Left lung (tissue), 14 donors: Measurements from ENCODE around the gene KAT8. TPM values are rescaled to one million over a fixed set of nuclear protein-coding genes. Genes with fewer than 3 reads are reported as not detected.

Experiments used
- ATAC-seq: fragments of 200-7000 bp; cut with Tn5 transposase; one replicate; pipeline ENCODE4 v1.9.1; 2020; ENCODE audit warnings: moderate library complexity
- DNase-seq, 4 donors: peaks; one replicate each; pipeline ENCODE4 v3.0.0-alpha.2; 2013 to 2020
- H3K27ac ChIP-seq, 2 donors: fragments of 200-600 bp; sonication (generic) in 1 of 2; one replicate each; pipeline versions ENCODE4 v1.5.0 to v1.8.0; 2020 to 2021
- H3K27me3 ChIP-seq, 2 donors: fragments of 200-600 bp; sonication (generic) in 1 of 2; one replicate each; pipeline versions ENCODE4 v1.5.0 to v1.8.0; 2020 to 2021
- H3K36me3 ChIP-seq, 2 donors: fragments of 200-600 bp; sonication (generic) in 1 of 2; one replicate each; pipeline versions ENCODE4 v1.5.0 to v1.8.0; 2020 to 2021
- H3K4me1 ChIP-seq, 2 donors: fragments of 200-600 bp; one replicate each; pipeline ENCODE4 v1.8.0; 2021
- H3K4me3 ChIP-seq, 2 donors: fragments of 200-600 bp; sonication (generic) in 1 of 2; one replicate each; pipeline versions ENCODE4 v1.5.0 to v1.8.0; 2020 to 2021; ENCODE audit warnings: mild to moderate bottlenecking in 1 of 2
- H3K9me3 ChIP-seq, 2 donors: fragments of 200-600 bp; sonication (generic) in 1 of 2; one replicate each; pipeline versions ENCODE4 v1.5.0 to v1.8.0; 2020 to 2021
- CTCF ChIP-seq, 2 donors: fragments of 200-600 bp; sonication (generic) in 1 of 2; IDR thresholded peaks; one replicate each; pipeline versions ENCODE4 v1.5.0 to v1.8.0; 2021; ENCODE audit warnings: antibody characterized with exemption in 2 of 2
- intact Hi-C, 2 donors: fragments of 100-400 bp; cut with DNase I; formaldehyde crosslinking; loops; one replicate each; pipeline versions ENCODE4 v1.11.2 to v1.14.2; 2022
- long read RNA-seq, 12 donors: library from polyadenylated mRNA in 2 of 12; unstranded in 2 of 12; transcript quantifications; one replicate each; pipeline ENCODE4 v2.0.0 and lab custom pipeline, GENCODE V29; 2019 to 2026
- polyA plus RNA-seq, 6 donors: library from polyadenylated mRNA; unstranded; fragments of 120-200 nt; gene quantifications; one replicate each; pipeline ENCODE4 v1.2.1, GENCODE V29; 2013; ENCODE audit not compliant: insufficient read length in 6 of 6
- total RNA-seq, 2 donors: library from RNA; stranded (reverse); fragmentation: NEBNext Ultra II Directional; extraction: Animal tissue kit (Norgen Biotek cat#: 25700); gene quantifications; one replicate each; pipeline ENCODE4 v1.2.1, GENCODE V29; 2021
- donor health status: DM: no; HTN: yes; CAD: no.
- donor health status: DM: no; HTN: no; CAD: no.

KAT8 gene
- total RNA-seq (10 to 100 TPM; 49.8 to 55.0 TPM), polyA plus RNA-seq (10 to 100 TPM; 59.6 to 74.6 (median 63.9) TPM)
- long read RNA-seq, donor 1, transcript KAT8-201 (11 exons, 1,525 nt) = major isoform, 16 of 31 reads
- long read RNA-seq, donor 1, transcript KAT8-205 (3 exons, 1,051 nt) = minor isoform, 8 of 31 reads
- long read RNA-seq, donor 1, partial matches to known transcripts = 0 of 31 reads
- long read RNA-seq, donor 1, other reads (novel, unspliced or antisense) = 0 of 31 reads
- long read RNA-seq, donor 2, transcript KAT8-201 (11 exons, 1,525 nt) = major isoform, 21 of 35 reads
- long read RNA-seq, donor 2, transcript KAT8-205 (3 exons, 1,051 nt) = minor isoform, 6 of 35 reads
- long read RNA-seq, donor 2, partial matches to known transcripts = 5 of 35 reads
- long read RNA-seq, donor 2, other reads (novel, unspliced or antisense) = 0 of 35 reads
- long read RNA-seq, donor 3, transcript KAT8-201 (11 exons, 1,525 nt) = major isoform, 12 of 18 reads
- long read RNA-seq, donor 3, partial matches to known transcripts = 0 of 18 reads
- long read RNA-seq, donor 3, other reads (novel, unspliced or antisense) = 0 of 18 reads
- long read RNA-seq, donor 4, transcript KAT8-201 (11 exons, 1,525 nt) = major isoform, 11 of 16 reads
- long read RNA-seq, donor 4, partial matches to known transcripts = 1 of 16 reads
- long read RNA-seq, donor 4, other reads (novel, unspliced or antisense) = 2 of 16 reads
- long read RNA-seq, donor 5, transcript KAT8-201 (11 exons, 1,525 nt) = major isoform, 12 of 295 reads
- long read RNA-seq, donor 5, partial matches to known transcripts = 225 of 295 reads
- long read RNA-seq, donor 5, other reads (novel, unspliced or antisense) = 52 of 295 reads
- long read RNA-seq, donor 6, transcript KAT8-201 (11 exons, 1,525 nt) = major isoform, 12 of 17 reads
- long read RNA-seq, donor 6, transcript KAT8-205 (3 exons, 1,051 nt) = minor isoform, 5 of 17 reads
- long read RNA-seq, donor 6, partial matches to known transcripts = 0 of 17 reads
- long read RNA-seq, donor 6, other reads (novel, unspliced or antisense) = 0 of 17 reads
- long read RNA-seq, donor 7, partial matches to known transcripts = 0 of 7 reads
- long read RNA-seq, donor 7, other reads (novel, unspliced or antisense) = 0 of 7 reads
- long read RNA-seq, donor 8, transcript KAT8-205 (3 exons, 1,051 nt) = minor isoform, 5 of 179 reads
- long read RNA-seq, donor 8, transcript KAT8-201 (11 exons, 1,525 nt) = major isoform, 6 of 179 reads
- long read RNA-seq, donor 8, partial matches to known transcripts = 101 of 179 reads
- long read RNA-seq, donor 8, other reads (novel, unspliced or antisense) = 66 of 179 reads
- long read RNA-seq, donor 9 = 0 reads
- long read RNA-seq, donor 10, transcript KAT8-201 (11 exons, 1,525 nt) = major isoform, 6 of 10 reads
- long read RNA-seq, donor 10, partial matches to known transcripts = 2 of 10 reads
- long read RNA-seq, donor 10, other reads (novel, unspliced or antisense) = 2 of 10 reads
- long read RNA-seq, donor 11 = 0 reads
- long read RNA-seq, donor 12, transcript KAT8-201 (11 exons, 1,525 nt) = major isoform, 7 of 169 reads
- long read RNA-seq, donor 12, partial matches to known transcripts = 98 of 169 reads
- long read RNA-seq, donor 12, other reads (novel, unspliced or antisense) = 59 of 169 reads

- DNase-seq (peak; percentile 97 to 99 (median 98)), ATAC-seq (peak; percentile 98)
- Histone ChIP-seq H3K27ac (peak within 1 kb of the TSS; percentile 90), H3K27me3 (no peaks in the 10 kb centered on the region), H3K4me3 (peak within 1 kb of the TSS; percentile 57 to 61), H3K36me3 (peaks cover 0 to 43% of the 10 kb centered on the region in 2 donors), H3K9me3 (no peaks in the 10 kb centered on the region), H3K4me1 (peaks cover 4 to 59% of the 10 kb centered on the region in 2 donors)
- no peak for TF ChIP-seq CTCF (IDR thresholded peaks at IDR 0.05)
- intact Hi-C loops = no loop called here
Observed at GRCh38 chr16:31117384-31118222, at the start of gene KAT8. Gene KAT8, plus strand, starts transcription at chr16:31117664. Its CDS starts 18 bp downstream, at chr16:31117682.

- DNase-seq (peak in 1 of 4 donors; percentile 21), ATAC-seq (no peak)
- Histone ChIP-seq H3K4me1 (peaks cover 16 to 29% of the 10 kb centered on the region in 2 donors), H3K9me3 (no peaks in the 10 kb centered on the region), H3K4me3 (peak overlapping the region in 1 of 2 donors; percentile 84), H3K27me3 (no peaks in the 10 kb centered on the region), H3K27ac (peak overlapping the region in 1 of 2 donors; percentile 93), H3K36me3 (peaks cover 0 to 9% of the 10 kb centered on the region in 2 donors)
- TF ChIP-seq CTCF (IDR thresholded peaks at IDR 0.05) = no peak
- intact Hi-C loops = loop anchor here (10.0 kb wide), 2 partner anchors 67 to 83 kb away; partner anchors contain the start of gene PRSS36 (in 1 of the 2)
Observed at GRCh38 chr16:31071861-31072260, 45.6 kb upstream of the KAT8 start.

- H3K27ac ChIP-seq = peak overlapping the region; percentile 93 to 96
- peaks cover 0 to 17% of the 10 kb centered on the region in 2 donors for H3K36me3 ChIP-seq
- H3K27me3 ChIP-seq = no peaks in the 10 kb centered on the region
- DNase-seq = peak in 2 of 4 donors; percentile 13 to 42
- no peak for ATAC-seq
- intact Hi-C loops = loop anchor here (10.0 kb wide), 2 partner anchors 68 to 82 kb away; partner anchors contain the start of gene PRSS36 (in 1 of the 2)
- H3K4me1 ChIP-seq = peaks cover 16 to 29% of the 10 kb centered on the region in 2 donors
- H3K4me3 ChIP-seq = peak overlapping the region; percentile 72 to 84
- TF ChIP-seq CTCF (IDR thresholded peaks at IDR 0.05) = no peak
- H3K9me3 ChIP-seq = no peaks in the 10 kb centered on the region
Observed at GRCh38 chr16:31072540-31073141, 44.8 kb upstream of the KAT8 start.
